Medulla oblongata (tissue), 1 donor: ENCODE results near the gene TBC1D23.
"Not testable (repeated sequence)": the region's sequence is repeated elsewhere in the genome, so short reads cannot be mapped to it uniquely, and the experiment has no call there.

ENCODE experiments used
- DNase-seq: peaks from one replicate; pipeline ENCODE4 v3.0.0-alpha.2; 2015; ENCODE audit errors: extremely low spot score

The TBC1D23 gene

DNA sequence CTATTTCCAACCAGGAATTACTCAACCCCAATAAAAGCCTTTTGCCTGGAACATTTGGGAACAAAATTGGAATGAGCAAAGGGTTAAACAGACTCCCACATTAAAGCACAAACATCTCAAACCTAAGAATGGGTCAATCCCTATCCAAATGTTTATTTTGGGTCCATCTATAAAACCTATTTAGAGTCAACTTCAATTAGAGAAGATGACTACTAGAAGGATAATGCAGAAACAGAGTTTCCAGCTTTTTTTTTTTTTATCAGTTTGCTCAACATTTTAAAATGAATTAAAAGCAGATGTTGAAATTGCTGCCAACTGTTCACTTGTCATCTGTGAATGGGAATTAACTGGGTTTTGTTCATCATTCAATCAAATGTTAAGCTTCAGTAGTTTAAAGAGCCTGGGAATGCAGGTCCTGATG, 4.1 kb upstream of the TBC1D23 start:
- DNase-seq, result no peak

DNA sequence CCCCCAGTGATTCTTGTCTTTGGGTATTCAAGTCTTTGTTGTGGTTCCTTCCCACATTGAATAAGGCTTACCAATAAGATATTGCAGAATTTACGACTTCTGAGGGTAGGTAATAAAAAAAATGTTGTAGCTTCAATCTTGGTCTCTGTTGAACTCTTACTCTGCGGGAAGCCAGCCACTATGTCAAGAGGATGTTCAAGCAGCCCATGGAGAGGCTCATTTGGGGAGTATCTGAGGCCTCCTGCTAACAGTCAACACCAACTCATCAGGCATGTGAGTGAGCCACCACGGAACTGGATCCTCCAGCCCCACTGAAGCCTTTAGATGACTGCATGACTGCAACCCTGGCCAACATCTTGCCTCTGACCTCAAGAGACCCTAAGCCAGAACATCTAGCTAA, 3.2 kb upstream of the TBC1D23 start:
- DNase-seq, result no peak

DNA sequence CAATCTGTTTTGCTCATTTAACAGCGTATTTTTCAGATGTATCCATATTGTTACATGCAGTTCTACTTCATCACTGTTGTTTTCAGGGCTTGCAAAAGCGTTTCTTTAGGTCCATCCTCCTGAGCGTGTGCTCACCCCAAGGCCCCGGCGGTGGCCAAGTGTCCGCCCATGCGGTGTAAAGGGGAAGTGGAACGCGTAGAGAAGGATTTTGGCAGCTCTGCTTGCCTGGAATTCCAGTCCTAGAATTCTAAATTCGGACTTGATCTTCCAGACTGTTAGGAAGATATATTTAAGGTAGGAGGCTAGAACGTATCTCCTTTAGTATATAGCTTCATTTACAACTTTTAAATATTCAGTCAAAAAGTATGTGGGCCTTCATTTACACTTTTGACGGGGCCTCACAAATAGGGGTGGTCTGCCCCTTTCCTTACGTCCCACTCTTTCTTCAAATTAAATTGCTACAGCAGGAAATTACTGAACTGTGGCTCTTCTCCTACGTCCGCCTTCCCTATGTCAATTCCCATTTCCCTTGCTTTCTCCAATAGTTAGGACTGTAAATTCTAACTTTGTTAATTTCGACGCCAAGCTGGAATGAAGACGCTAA, 609 bp upstream of the TBC1D23 start:
- DNase-seq, result peak; percentile 58

DNA sequence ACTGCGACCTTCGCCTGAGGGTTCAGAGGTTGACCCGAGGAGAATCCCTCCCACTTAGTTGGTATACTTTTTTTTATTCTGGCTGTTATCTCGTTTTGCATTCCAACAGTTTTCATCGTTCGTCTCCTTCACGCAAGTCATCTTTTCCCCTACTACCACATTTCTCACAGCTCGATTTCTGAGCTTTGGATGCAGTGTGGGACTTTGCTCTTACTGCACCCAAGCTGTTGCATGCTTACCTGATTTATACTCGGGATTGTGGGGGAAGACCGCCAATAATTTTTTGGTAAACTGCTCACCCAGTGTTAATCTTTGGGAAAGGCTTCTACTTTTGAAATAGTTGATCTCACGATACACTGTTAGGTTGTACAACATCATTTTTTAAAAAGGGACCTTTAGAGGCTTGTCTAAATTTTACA, 702 bp downstream of the TBC1D23 start:
- DNase-seq, result no peak

DNA sequence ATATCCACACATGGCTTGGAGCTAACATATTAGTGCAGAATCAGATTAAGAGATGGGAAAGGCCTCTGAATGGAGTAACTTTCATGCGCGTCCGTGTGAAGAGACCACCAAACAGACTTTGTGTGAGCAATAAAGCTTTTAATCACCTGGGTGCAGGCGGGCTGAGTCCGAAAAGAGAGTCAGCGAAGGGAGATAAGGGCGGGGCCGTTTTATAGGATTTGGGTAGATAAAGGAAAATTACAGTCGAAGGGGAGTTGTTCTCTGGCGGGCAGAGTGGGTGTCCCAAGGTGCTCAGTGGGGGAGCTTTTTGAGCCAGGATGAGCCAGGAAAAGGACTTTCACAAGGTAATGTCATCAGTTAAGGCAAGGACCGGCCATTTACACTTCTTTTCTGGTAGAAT, 2.1 kb downstream of the TBC1D23 start:
- not testable (repeated sequence) for DNase-seq

DNA sequence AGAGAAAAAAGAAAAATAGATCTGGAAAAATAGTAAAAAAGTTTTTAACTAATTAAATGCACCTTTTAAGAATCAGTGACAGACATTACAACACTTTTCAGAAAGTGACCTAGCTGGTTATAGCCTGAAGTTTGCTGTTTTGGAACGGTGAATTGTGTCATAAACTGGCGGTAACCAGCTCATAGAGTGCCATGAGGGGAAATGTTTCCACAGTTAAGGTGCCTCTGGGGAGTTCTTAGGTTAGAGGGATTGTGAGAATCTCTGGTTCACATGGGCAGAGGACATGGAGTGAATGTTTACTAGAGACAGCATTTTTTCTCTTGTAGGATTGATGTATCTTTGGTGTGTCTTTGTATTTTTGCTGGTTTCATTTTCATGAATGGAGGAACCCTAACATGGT, 2.8 kb downstream of the TBC1D23 start:
- DNase-seq, result no peak

DNA sequence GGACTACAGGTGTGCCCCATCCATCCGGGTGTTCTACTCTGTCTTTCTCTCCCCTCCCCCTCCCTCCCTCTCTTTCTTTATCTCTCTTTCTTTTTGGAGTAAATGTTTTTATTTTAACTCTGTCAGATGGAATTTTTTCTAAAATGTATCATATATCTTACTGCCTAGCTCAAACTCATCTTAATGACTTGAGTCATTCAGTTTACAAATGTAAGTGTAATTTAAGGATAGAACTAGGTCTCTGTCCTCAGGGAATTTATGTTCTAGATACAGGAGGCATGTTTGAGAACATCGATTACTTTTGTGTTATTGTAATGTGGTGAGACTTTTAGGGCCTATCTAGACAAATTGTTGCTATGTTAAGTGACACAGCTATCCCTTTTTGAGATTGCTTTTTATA, 3.5 kb downstream of the TBC1D23 start:
- no peak for DNase-seq

DNA sequence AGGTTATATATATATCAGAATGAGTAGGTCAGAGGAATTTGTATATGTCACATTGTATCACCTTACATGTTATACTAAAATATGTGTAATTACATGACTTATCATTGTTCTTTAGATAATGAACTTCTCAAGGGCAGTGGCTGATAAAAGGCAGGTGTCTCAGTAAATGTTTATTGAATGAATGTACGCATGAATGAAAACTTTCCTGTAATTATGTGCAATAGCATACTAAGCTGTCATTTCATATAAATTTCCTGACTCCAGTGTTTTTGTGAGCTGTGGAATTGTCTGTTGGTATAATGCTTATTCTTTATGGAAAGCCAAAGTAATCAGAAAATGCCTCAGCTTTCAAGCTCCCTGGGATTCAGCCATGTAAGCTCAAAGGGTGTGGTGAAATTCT, 4.2 kb downstream of the TBC1D23 start:
- DNase-seq, result no peak

DNA sequence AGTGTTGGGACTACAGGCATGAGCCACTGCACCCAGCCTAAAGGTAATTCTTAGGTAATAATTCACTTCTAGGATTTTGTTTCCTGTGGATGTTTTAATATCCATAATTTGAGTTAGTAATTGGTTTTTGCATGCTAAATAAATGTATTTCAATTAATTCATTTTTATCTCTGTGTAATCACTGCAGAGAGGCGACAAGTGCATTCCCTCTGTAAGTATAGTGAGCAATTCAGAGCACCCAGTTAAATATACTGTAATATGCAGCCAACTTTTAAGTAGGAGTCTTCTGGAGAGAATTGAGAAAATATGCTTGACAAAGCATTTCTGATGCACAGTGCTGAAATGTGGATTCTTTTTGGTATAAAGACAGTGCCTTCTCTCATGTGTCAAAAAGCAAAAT, 5.7 kb downstream of the TBC1D23 start:
- DNase-seq, result no peak

DNA sequence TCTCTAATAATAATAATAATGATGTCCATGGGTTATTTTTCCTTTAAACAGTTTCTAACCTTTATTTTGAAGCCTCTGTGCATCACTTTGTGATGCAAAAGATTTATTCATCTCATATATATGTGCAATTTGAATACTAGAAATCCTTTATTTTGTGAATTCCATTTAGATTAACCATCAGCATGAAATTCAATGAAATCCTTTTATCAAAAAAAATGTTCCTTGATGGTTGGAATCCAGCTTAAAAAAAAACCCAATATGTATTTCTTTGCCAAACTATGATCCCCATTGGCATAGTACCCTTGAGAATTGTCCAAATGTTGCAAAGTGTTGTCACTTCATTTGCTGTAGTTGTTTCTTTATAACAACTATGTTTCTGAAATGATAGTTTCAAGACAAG, 7.4 kb downstream of the TBC1D23 start:
- no peak for DNase-seq

DNA sequence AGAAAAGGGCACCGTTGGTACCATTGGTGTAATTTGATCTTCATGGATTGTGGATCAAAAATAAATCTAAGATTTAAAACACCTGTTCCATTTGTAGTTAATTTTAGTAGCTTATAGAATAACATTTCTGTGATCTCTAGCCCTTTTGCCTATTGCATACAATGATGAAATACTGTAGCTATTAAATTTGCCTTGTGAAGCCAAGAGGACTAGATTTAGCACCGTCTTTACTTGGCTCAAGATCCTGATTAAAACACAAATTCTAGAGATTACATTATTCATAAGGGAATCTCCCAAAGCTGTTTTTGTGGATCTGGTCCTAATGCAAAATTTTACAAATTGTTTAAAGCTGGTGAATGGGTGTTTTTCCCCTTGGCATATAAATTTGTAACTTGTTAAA, 8.2 kb downstream of the TBC1D23 start:
- DNase-seq, result no peak

DNA sequence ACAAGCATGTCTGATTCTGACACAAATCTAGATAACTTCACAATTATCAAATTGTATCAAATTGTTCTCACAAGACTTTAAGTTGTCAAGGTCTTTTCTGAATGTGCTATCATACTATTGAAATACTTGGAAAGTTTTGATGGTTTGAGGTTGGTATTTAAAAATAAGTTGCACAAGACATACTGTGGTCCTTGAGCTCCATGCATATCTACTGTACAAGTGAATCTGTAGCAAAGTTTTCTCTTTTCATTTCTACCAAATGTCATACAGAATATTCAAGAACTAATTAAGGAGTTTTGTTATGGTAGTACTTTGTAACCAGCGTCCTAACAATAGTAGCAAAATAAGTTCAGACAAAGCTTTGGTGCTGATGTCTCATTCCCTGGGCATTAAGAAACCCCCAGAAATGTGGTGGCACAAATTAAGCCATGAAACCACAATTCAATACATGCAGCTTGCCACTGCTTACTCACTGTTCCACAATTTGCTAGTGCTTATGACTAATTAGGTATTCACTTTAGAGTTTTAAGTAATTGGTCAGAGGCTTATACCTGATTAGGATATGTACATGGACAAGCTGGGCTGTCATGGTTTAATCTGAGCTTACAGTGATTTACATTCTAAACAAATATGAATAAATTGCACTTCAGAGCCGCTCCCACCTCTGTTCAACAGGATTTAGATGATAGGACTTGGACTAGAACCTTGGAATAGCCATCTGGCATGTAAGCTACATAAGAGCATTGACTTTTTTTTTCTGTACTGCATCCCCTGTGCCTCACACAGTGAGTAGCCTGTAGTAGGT, 8.8 kb downstream of the TBC1D23 start:
- no peak for DNase-seq

DNA sequence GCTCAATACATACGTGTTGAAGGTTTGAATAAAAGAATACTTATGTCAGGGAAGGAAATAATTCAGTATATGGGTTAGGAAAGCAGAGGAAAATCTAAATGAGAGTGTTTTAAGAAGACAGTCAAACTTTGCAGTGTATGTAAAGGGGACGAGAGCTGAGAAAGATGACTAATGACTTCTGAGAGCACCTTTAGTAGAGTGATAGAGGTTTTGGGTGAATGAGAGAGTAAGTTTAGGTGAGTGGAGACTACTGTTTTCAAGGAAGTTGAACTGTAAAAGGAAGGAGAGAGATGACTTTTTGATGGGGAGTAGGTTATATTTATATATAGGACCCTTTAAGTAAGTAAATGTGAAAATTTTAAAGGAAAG, 9.4 kb downstream of the TBC1D23 start:
- no peak for DNase-seq

DNA sequence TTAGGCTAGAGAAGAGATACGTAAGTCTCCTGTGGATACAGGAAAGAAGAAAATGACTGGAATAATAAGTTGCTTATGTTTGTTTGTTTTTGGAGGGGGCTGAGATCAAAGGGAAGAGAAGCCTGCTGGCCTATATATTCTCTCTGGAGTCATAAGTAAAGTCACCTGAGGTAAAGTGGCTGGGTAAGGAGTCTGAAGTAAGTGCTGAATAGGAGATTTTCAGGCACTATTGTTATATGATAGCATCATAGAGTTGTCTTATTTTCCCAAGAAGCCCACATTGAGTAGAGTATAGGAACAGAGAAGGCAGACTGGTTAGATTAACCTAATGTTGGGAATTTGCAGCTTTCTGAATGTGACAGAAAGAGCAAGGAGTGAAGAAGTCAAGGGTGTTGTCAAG, 10.7 kb downstream of the TBC1D23 start:
- DNase-seq, result no peak

DNA sequence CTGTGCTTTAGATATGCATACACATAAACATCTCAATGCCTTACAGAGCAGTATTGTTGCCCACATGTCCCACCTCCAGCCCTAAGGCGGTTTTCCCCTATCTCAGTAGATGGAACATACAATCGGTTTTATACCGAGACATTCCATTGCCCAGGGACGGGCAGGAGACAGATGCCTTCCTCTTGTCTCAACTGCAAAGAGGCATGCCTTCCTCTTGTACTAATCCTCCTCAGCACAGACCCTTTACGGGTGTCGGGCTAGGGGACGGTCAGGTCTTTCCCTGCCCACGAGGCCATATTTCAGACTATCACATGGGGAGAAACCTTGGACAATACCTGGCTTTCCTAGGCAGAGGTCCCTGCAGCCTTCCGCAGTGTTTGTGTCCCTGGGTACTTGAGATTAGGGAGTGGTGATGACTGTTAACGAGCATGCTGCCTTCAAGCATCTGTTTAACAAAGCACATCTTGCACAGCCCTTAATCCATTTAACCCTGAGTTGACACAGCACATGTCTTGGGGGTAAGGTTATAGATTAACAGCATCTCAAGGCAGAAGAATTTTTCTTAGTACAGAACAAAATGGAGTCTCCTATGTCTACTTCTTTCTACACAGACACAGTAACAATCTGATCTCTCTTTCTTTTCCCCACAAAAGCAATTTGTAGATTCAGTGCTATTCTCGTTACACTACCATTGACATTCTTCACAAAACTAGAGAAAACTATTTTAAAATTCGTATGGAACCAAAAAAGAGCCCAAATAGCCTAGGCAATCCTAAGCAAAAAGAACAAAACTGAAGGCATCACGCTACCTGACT, 12.2 kb downstream of the TBC1D23 start:
- not testable (repeated sequence) for DNase-seq

DNA sequence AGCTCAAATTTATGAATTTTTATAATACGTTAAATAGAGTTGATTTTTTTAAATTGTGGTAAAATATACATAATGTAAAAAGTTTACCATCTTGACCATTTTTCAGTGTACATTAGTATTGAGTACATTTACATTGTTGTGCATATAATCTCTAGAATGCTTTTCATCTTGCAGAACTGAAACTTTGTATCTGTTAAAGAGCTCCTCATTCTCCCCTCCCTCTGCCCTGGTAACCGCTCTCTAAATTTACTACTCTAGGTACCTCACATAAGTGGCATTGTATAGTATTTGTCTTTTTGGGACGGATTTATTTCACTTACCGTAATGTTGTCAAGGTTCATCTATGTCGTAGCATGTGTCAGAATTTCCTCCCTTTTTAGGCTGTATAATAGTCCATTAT, 13.6 kb downstream of the TBC1D23 start:
- DNase-seq, result no peak

DNA sequence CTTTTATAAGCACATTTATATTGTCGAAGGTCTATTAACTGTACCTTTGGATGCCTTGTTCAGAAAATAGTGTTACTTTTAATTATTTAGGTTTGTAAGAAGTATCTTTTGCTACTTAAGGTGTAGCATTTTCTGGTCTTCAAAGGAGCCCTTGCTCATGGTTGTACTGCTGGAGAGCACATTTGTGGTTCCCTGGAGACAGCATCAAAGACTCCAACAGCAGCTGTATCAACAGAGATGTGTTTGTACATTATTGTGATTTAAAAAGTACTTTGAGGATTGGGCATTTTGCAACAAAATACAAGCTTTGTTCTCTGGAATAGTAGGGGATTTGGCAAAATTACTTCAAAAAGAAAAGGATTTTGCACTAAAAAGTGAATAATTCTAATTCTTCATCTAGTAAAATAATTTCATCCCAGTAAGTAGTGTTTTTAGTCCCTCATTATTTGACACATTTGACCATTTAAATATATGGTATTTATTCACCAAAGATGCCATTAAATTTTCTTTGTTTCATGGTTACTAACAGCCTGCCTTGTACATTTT, 16.5 kb downstream of the TBC1D23 start:
- DNase-seq, result peak; percentile 47

DNA sequence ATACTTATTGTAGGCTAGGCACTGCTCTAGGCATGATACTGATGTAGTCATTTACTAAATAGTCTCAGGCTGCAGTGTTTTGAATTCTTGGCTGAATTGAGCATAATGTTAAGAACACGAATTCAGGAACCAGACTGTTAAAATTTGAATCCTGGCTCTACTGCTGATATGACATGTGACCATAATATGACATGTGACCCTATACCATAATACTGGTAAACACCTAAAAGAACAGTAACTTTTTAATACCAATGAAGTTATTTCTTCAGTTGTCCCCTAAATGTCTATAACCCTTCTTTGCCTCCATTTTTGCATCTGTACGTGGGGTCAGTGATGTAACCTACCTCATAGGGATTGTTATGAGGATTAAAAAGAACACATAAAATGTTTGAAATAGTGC, 18.1 kb downstream of the TBC1D23 start:
- no peak for DNase-seq

DNA sequence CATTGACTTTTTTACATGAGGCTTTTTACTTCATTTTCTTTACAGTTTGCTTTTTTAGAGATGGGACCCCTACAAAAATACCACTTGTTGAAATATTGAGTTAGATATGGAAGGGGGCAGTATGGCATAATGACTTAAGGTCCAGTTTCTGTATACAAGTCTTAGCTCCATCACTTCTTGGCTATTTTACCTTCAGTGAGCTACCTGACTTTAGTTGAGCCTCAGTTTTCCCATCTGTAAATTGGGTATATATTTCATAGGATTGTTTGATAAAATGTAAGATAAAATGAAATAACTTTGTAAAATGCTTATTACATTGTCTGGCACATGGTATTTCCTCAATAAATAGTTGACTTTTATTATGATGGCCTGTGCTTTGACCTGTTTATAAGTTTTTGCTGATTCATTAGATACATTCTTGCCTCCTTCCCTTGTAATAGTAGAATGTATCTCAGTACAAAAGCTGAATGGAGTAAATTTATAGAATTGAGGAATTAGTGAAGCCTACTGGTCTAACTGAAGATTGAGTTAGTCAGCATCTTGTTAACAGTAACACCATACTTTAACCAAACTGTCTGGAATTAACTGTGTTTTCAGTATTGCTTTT, 27.6 kb downstream of the TBC1D23 start:
- no peak for DNase-seq

DNA sequence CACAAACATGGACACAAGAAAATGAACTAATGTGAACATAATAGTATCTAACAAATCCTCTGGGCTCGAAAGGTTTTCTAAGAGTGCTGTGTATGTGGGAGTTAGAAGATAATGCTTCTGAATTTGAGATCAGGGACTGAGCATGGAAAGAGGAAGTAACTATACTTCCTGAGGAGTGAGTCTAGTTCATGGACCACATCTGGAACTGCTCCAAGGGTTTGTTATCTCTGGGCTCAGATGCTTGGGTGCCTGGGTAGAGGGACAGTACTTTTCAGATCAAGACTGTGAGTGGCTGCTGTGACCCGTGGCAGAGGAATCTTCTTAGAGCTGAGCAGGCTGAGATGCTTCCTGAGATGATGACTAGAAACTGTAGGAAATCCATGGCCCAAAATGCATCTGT, 28.5 kb downstream of the TBC1D23 start:
- DNase-seq, result peak; percentile 39

DNA sequence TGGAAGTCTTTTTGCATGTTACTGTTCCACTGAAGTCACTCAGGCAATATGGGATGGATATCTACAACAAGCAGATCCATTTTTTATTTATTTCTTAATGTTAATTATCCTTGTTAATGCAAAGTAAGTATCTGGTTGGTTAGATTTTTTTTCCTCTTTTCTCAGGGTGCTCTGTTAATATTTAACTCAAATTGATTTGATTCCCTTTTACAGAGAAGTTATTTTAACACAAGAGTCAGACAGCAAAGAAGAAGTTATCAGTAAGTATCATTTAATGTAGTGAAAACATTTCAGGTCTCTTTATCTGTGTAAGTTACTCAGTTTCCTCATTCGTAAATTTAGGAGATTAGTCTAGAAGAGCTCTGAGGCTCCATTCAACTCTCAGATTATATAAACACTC, 34.3 kb downstream of the TBC1D23 start:
- no peak for DNase-seq

DNA sequence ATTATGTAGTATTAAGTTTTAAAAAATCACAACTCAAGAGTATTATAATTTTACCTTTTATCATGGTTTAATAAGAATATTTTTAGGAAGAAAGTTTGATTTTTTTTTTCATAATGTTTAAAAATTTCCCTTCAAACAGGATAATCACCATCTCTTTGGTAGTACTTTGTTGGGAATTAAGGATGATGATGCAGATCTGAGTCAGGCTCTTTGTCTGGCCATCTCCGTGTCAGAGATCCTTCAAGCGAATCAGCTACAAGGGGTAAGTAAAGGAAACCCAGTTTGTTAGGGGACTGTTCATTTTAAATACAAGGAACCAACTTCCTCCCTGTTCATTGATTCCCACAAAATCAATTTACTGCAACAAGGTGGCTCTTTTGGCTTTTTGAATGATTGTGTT, 37.0 kb downstream of the TBC1D23 start:
- no peak for DNase-seq
